HepG2 (cell line): Measurements from ENCODE around the gene MTOR. TPM values are rescaled to one million over a fixed set of nuclear protein-coding genes. Genes with fewer than 3 reads are reported as not detected.

ENCODE experiments used
- ADNP ChIP-seq: sonication (generic); formaldehyde crosslinking; IDR thresholded peaks from 2 replicates; pipeline ENCODE4 v1.4.0; 2020; ENCODE audit warnings: missing genetic modification reagents
- BORCS8-MEF2B ChIP-seq: sonication (generic); formaldehyde crosslinking; IDR thresholded peaks from 2 replicates; pipeline ENCODE4 v1.8.0; 2022; ENCODE audit warnings: mild to moderate bottlenecking, missing genetic modification reagents
- CEBPB ChIP-seq: IDR thresholded peaks from 2 replicates; pipeline ENCODE4 v1.6.1; 2011; ENCODE audit warnings: low read depth, low read length, improper control_type of control experiment, borderline replicate concordance
- CREB1 ChIP-seq, 2 experiments: fragments of 450-650 bp in 1 of 2; IDR thresholded peaks; 2 replicates each; pipeline ENCODE4 v1.6.1; 2016 to 2017; ENCODE audit warnings: control low read depth in 1 of 2, mild to moderate bottlenecking in 1 of 2, missing compliant biosample characterization in 1 of 2, missing genetic modification characterization in 1 of 2
- HNF4G ChIP-seq, 2 experiments: sonication (generic) in 1 of 2; formaldehyde crosslinking in 1 of 2; IDR thresholded peaks; 2 replicates each; pipeline versions ENCODE4 v1.4.0 to v1.6.1; 2011 to 2020; ENCODE audit warnings: borderline replicate concordance in 2 of 2, low read depth in 2 of 2, mild to moderate bottlenecking in 2 of 2, low read length in 1 of 2, missing genetic modification reagents in 1 of 2, moderate library complexity in 1 of 2
- KAT7 ChIP-seq: IDR thresholded peaks from 2 replicates; pipeline ENCODE4 v1.6.1; 2018; ENCODE audit warnings: borderline replicate concordance, missing compliant biosample characterization
- KDM5B ChIP-seq: sonication (generic); formaldehyde crosslinking; IDR thresholded peaks from 2 replicates; pipeline ENCODE4 v1.4.0; 2020; ENCODE audit warnings: missing genetic modification reagents, mild to moderate bottlenecking, borderline replicate concordance
- NONO ChIP-seq, 2 experiments: fragments of 450-650 bp in 1 of 2; sonication (generic) in 1 of 2; formaldehyde crosslinking in 1 of 2; IDR thresholded peaks in 1 of 2; conservative IDR thresholded peaks in 1 of 2; 2 replicates each; pipeline versions ENCODE4 v1.6.1 to v1.8.0; 2017 to 2022; ENCODE audit warnings: mild to moderate bottlenecking in 1 of 2, missing genetic modification reagents in 1 of 2, moderate library complexity in 1 of 2
- REXO4 ChIP-seq: sonication (generic); formaldehyde crosslinking; IDR thresholded peaks from 2 replicates; pipeline ENCODE4 v1.8.0; 2022; ENCODE audit warnings: missing genetic modification reagents, mild to moderate bottlenecking, borderline replicate concordance
- TBL1XR1 ChIP-seq: fragments of 150-350 bp; IDR thresholded peaks from 2 replicates; pipeline ENCODE4 v1.6.1; 2014; ENCODE audit warnings: borderline replicate concordance, low read length; ENCODE audit not compliant: partially characterized antibody
- TEAD3 ChIP-seq: optimal IDR thresholded peaks from 2 replicates; pipeline ENCODE3; 2016; ENCODE audit warnings: borderline replicate concordance
- ZNF230 ChIP-seq: sonication (generic); formaldehyde crosslinking; IDR thresholded peaks from 2 replicates; pipeline ENCODE4 v1.4.0; 2020; ENCODE audit warnings: mild to moderate bottlenecking, missing genetic modification reagents
- ZNF329 ChIP-seq: sonication (generic); formaldehyde crosslinking; IDR thresholded peaks from 2 replicates; pipeline ENCODE4 v1.9.0; 2021; ENCODE audit warnings: low read depth, mild to moderate bottlenecking, missing genetic modification reagents
- ZNF589 ChIP-seq: sonication (generic); formaldehyde crosslinking; conservative IDR thresholded peaks from 2 replicates; pipeline ENCODE4 v1.8.0; 2022; ENCODE audit warnings: mild to moderate bottlenecking, moderate library complexity, missing genetic modification reagents
- ZNF660 ChIP-seq: sonication (generic); formaldehyde crosslinking; IDR thresholded peaks from 2 replicates; pipeline ENCODE4 v1.5.1; 2020; ENCODE audit warnings: mild to moderate bottlenecking, low read depth, missing genetic modification reagents, borderline replicate concordance
- ZNF672 ChIP-seq: sonication (generic); formaldehyde crosslinking; IDR thresholded peaks from 2 replicates; pipeline ENCODE4 v1.8.1; 2022; ENCODE audit warnings: missing genetic modification reagents
- ZNF788 ChIP-seq: sonication (generic); formaldehyde crosslinking; IDR thresholded peaks from 2 replicates; pipeline ENCODE4 v1.5.0; 2020; ENCODE audit warnings: mild to moderate bottlenecking, missing genetic modification reagents, borderline replicate concordance
- ZNF816 ChIP-seq: sonication (generic); formaldehyde crosslinking; IDR thresholded peaks from 2 replicates; pipeline ENCODE4 v1.8.0; 2022; ENCODE audit warnings: missing genetic modification reagents, mild to moderate bottlenecking, borderline replicate concordance
- polyA plus RNA-seq, 8 experiments: library from polyadenylated mRNA; depleted of rRNA in 3 of 8; stranded (reverse) in 7 of 8; unstranded in 1 of 8; fragments of >200 nt; fragmentation: Illumina TruSeq in 4 of 8; extraction: Trizol in 4 of 8; gene quantifications; 2 replicates each; pipeline versions ENCODE4 v1.2.1 to v1.2.3, GENCODE V29; 2011 to 2016; ENCODE audit warnings: low read depth in 4 of 8, missing spikeins in 1 of 8, mixed read lengths in 1 of 8; ENCODE audit not compliant: insufficient read depth in 1 of 8
- total RNA-seq, 5 experiments: library from RNA; depleted of rRNA; stranded (reverse); fragments of >200 nt; fragmentation: Illumina TruSeq; extraction: Trizol; gene quantifications; 2 replicates each; pipeline ENCODE4 v1.2.3, GENCODE V29; 2016; ENCODE audit warnings: low read depth in 1 of 5
- TF ChIP-seq, protein P1 (sequence below): sonication (generic); formaldehyde crosslinking; IDR thresholded peaks from 2 replicates; pipeline ENCODE4 v1.4.0; 2020; ENCODE audit warnings: missing genetic modification reagents, borderline replicate concordance
- TF ChIP-seq, protein P2 (sequence below): sonication (generic); formaldehyde crosslinking; IDR thresholded peaks from 2 replicates; pipeline ENCODE4 v1.5.1; 2020; ENCODE audit warnings: mild to moderate bottlenecking, missing genetic modification reagents, borderline replicate concordance
- TF ChIP-seq, protein P3 (sequence below): sonication (generic); formaldehyde crosslinking; IDR thresholded peaks from 2 replicates; pipeline ENCODE4 v1.8.1; 2023; ENCODE audit warnings: missing genetic modification reagents, inconsistent platforms, borderline replicate concordance

Gene MTOR
- total and polyA plus RNA-seq, 2 of the 13 experiments (the other 11 are each of a cell fraction or from before 2014, with no cell fraction given): 24.6 to 34.6 TPM

DNA sequence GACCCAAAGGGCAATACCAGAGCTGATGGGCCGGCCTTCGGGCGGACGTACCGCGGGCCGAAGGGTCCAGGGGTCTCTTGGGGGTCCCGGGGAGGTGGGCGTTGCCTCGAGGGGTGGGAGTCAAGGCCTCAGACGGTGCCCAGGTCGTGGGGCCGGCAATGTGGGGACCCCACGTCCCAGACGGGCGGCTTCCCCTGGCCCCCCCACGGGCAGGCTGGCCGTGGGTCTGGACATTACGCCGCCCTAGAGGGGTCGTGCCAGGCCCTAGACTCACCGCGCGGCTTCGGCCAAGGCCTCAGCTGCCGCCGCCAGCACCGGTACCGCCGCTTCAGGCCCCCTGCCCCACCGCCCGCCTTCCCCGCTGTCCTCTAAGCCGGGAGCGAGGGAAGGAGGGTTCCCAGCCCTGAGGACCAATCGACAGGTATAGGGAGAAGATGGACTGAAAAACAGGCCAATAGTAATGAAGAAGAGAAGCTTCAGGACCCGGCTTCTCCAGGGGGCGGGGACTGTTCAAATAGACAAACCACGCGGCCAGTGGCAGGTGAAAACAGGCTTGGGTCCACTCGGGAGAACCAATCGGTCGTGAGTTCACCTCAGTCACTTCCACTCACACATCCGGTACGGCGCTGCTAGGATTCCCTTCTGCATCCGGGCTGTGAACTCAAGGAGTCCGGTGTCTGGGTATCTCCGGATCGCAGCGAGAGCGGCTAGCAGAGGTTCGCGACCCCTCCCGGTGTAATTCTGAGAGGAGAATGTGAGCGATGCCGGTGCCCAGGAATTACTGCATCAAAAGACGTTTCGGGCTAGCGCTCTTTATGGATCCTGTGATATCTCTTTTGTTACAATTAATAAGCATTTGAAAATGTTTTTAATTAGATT is at the start of gene MTOR (continued):
- TF ChIP-seq, protein P1, sequence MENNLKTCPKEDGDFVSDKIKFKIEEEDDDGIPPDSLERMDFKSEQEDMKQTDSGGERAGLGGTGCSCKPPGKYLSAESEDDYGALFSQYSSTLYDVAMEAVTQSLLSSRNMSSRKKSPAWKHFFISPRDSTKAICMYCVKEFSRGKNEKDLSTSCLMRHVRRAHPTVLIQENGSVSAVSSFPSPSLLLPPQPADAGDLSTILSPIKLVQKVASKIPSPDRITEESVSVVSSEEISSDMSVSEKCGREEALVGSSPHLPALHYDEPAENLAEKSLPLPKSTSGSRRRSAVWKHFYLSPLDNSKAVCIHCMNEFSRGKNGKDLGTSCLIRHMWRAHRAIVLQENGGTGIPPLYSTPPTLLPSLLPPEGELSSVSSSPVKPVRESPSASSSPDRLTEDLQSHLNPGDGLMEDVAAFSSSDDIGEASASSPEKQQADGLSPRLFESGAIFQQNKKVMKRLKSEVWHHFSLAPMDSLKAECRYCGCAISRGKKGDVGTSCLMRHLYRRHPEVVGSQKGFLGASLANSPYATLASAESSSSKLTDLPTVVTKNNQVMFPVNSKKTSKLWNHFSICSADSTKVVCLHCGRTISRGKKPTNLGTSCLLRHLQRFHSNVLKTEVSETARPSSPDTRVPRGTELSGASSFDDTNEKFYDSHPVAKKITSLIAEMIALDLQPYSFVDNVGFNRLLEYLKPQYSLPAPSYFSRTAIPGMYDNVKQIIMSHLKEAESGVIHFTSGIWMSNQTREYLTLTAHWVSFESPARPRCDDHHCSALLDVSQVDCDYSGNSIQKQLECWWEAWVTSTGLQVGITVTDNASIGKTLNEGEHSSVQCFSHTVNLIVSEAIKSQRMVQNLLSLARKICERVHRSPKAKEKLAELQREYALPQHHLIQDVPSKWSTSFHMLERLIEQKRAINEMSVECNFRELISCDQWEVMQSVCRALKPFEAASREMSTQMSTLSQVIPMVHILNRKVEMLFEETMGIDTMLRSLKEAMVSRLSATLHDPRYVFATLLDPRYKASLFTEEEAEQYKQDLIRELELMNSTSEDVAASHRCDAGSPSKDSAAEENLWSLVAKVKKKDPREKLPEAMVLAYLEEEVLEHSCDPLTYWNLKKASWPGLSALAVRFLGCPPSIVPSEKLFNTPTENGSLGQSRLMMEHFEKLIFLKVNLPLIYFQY: no peak
- TF ChIP-seq CEBPB (no peak), ZNF672 (no peak), ZNF329 (CRISPR knock-in tag) (no peak), KAT7 (CRISPR knock-in tag) (peak; percentile 49; the same call in 1 of the 2 replicates), ZNF816 (no peak), NONO (IDR thresholded peaks at IDR 0.05) (no peak), NONO (CRISPR knock-in tag; conservative IDR thresholded peaks at IDR 0.05) (0 out of 2 replicates have a peak, but pooled peaks have one; percentile 61), TBL1XR1 (peak; percentile 69), ZNF589 (CRISPR knock-in tag) (no peak), HNF4G (IDR thresholded peaks at IDR 0.05; ENCODE audit: borderline replicate concordance, low read depth, low read length) (peak; percentile 14; the same call in 1 of the 2 replicates), HNF4G (CRISPR knock-in tag; IDR thresholded peaks at IDR 0.05; ENCODE audit: borderline replicate concordance, low read depth) (no peak), ZNF660 (no peak), ZNF788 (CRISPR knock-in tag) (peak; percentile 73; the same call in 1 of the 2 replicates), REXO4 (CRISPR knock-in tag) (no peak), TEAD3 (CRISPR knock-in tag) (peak; percentile 73), BORCS8-MEF2B (CRISPR knock-in tag) (no peak), ADNP (CRISPR knock-in tag) (no peak), ZNF230 (CRISPR knock-in tag) (no peak), CREB1 (IDR thresholded peaks at IDR 0.05) (peak; percentile 75), CREB1 (CRISPR knock-in tag; IDR thresholded peaks at IDR 0.05) (peak; percentile 92), KDM5B (peak; percentile 59; the same call in 1 of the 2 replicates)
- TF ChIP-seq, protein P2, sequence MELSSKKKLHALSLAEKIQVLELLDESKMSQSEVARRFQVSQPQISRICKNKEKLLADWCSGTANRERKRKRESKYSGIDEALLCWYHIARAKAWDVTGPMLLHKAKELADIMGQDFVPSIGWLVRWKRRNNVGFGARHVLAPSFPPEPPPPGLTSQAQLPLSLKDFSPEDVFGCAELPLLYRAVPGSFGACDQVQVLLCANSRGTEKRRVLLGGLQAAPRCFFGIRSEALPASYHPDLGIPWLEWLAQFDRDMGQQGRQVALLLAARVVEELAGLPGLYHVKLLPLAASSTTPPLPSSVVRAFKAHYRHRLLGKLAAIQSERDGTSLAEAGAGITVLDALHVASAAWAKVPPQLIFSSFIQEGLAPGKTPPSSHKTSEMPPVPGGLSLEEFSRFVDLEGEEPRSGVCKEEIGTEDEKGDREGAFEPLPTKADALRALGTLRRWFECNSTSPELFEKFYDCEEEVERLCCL: no peak; the same call in 1 of the 2 replicates
- TF ChIP-seq, protein P3, sequence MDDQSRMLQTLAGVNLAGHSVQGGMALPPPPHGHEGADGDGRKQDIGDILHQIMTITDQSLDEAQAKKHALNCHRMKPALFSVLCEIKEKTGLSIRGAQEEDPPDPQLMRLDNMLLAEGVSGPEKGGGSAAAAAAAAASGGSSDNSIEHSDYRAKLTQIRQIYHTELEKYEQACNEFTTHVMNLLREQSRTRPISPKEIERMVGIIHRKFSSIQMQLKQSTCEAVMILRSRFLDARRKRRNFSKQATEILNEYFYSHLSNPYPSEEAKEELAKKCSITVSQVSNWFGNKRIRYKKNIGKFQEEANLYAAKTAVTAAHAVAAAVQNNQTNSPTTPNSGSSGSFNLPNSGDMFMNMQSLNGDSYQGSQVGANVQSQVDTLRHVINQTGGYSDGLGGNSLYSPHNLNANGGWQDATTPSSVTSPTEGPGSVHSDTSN (CRISPR knock-in tag): 0 out of 2 replicates have a peak, but pooled peaks have one; percentile 58
